ENCODE results near the gene EPS8L3.
"Not testable (repeated sequence)": the region's sequence is repeated elsewhere in the genome, so short reads cannot be mapped to it uniquely, and the experiment has no call there.

EPS8L3 gene

DNA sequence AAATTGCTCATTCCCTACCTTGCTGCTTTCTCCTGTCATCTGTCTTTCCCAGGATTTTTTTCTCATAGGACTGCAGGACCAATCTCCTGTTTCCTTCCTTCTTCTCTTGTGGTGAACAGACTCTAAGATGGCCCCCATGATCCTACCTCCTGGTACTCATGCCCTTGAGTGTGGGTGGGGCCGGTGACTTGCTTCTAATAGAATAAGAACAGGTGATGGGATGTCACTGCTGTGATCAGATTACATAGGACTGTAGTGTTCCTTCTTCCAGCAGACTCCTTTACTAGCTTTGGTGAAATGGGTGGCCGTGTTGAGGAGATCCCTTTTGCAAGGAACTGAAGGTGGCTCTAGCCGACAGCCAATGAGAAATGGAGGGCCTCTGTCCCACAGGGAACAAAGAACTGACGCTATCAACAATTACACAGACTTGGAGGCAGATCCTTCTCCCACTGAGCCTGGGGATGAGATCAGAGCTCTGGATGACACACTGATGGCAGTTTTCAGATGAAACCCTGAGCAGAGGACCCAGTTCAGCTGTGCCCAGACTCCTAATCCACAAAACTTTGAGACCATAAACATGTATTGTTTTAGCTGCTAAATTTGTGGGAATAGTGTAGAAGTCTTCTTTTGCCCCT is 30.4 kb downstream of the EPS8L3 start:
- no peak for DNase-seq (ENCODE audit: low read depth)

DNA sequence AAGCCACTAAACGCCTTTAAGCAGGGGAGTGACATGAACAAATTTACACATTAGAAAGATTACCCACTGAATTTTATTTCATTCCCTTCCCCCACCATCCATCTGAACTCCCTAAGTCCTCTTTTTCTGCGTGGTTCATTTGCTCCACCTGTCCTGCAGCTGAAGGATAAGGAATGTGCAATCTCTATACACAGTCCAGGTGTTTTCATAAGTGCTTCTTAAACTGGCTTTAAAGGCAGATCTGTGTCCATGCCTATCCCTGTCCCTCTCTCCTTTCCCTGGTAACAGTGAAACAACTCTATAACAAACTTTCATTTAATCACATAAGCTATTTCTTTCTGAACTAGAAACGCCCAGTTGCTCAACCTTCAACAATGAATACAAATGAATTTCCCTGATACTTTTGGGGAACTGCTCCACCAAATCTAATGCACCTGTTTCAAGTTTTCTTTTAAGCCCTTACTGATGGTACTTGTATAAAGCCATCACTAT is 31.3 kb downstream of the EPS8L3 start:
- no peak for DNase-seq (ENCODE audit: low read depth)

DNA sequence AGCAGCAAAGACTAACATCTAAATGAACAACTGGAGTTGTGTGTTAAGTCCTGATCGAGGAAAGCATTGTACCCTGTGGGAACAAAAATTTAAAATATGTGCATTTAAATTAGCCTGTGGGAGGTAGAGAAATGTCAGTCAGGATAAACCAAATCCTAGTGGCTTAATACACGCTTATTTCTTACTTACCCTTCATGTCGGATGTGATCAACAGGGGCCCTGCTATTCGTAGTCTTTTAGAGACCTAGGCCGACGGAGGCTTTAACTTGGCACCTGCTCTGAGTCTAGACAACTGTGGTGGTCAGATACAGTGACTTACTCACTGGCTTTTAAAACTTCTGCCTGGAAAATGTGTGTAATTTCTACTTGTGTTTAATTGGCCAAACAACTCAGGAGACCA is 33.1 kb downstream of the EPS8L3 start:
- DNase-seq (ENCODE audit: low read depth) = no peak

DNA sequence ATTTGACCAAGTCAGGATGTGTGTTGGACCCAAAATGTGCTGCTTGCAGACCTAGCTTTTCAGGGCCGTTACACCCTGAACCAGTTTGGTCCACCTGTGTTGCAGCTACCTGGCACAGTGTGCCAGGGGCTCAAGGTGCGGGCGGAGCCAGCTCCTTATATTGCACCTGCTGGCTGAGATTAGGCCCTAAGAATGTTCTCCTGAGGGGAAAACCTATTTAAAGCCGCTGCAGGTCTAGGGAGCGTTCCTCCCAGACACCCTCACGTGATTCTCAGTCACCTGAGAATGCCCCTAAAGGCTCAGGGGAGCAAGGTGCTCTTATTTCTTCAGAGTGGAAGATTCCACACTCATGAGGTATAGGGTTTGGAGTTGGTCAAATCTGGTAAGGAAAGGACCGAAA is 34.9 kb downstream of the EPS8L3 start:
- no peak for DNase-seq (ENCODE audit: low read depth)

GRCh38 chr1:109726728-109727373 is 36.9 kb downstream of the EPS8L3 start:
- no peak for DNase-seq (ENCODE audit: low read depth)

GRCh38 chr1:109726007-109726406 is 37.7 kb downstream of the EPS8L3 start:
- DNase-seq (ENCODE audit: low read depth) = no peak

GRCh38 chr1:109725510-109725909 is 38.2 kb downstream of the EPS8L3 start:
- no peak for DNase-seq (ENCODE audit: low read depth)

GRCh38 chr1:109724933-109725332 is 38.8 kb downstream of the EPS8L3 start:
- no peak for DNase-seq (ENCODE audit: low read depth)

DNA sequence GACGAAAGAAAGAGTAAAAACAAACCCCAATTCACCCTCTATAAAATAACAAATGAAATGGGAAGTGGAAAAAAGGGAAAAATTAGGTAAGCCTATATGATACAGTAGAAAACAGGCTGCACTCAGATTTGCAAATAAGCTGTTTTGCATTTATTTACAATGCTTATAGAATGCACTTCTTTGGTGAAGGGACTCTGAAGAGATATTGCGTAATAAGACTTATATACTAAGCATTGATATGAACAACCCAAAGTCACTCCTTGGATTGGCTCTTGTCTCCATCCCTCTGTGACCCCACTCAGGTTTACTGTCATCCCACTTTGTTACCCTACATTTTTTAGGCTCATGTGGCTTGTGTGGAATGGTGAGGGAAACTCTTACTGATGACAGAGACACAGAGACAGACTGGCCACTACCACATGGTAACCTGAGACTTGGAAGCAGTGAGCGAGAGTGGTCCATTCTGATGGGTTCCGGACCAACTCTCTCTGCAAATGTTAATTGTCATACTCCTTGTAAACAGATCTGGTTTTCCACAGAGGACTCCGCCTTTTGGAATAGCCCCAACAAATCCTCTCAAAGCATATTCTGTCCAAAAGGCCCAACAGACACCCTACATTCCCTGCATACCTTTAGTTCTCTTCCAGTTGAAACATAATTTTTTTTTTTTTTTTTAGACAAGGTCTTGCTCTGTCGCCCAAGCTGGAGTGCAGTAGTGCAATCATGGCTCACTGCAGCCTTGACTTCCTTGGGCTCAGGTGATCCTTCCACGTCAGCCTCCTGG is 40.6 kb downstream of the EPS8L3 start:
- no peak for DNase-seq (ENCODE audit: low read depth)

GRCh38 chr1:109721971-109722370 is 41.8 kb downstream of the EPS8L3 start:
- no peak for DNase-seq (ENCODE audit: low read depth)

DNA sequence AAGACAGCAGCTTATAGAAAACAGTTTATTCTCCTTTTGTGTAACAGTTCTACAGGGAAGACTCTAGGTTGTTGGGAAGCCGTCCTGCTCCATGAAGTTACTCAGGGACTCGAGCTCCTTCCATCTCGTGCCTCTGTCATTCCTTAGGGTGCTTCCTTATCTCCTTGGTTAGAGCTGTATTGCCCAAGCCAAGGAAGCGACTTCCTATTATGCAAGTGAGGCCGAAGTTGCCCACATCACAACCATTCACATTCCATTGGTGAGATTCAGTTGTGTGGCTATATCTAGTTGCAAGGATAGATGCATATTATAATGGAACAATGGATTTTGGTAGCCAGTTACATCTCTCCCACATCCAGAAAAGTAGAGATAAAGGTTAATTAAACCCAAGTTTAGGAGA is 42.7 kb downstream of the EPS8L3 start:
- no peak for DNase-seq (ENCODE audit: low read depth)

- no peak for DNase-seq (ENCODE audit: low read depth)
These were observed 44.3 kb downstream of the EPS8L3 start for GRCh38 chr1:109719337-109719837.

DNA sequence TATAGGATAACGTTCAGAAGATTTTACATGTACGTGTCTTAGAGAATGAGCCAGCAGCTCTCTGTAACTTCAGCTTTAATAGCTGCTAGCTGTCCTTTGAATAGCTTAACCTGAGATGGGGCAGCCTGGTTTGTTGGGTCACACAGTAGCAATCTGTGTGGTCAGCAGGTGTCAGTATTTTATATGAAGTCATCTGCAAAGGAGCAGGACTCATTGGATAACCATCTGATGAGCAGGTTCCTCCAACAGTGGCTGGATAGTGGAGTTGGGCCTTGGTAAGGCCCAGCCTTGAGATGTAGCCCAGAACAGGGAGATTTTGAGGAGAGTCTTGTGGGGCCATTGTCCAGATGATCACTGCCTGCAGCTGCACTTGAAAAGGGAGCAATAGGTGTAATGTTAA is 45.2 kb downstream of the EPS8L3 start:
- no peak for DNase-seq (ENCODE audit: low read depth)

GRCh38 chr1:109717729-109718128 is 46.0 kb downstream of the EPS8L3 start:
- DNase-seq (ENCODE audit: low read depth) = no peak

DNA sequence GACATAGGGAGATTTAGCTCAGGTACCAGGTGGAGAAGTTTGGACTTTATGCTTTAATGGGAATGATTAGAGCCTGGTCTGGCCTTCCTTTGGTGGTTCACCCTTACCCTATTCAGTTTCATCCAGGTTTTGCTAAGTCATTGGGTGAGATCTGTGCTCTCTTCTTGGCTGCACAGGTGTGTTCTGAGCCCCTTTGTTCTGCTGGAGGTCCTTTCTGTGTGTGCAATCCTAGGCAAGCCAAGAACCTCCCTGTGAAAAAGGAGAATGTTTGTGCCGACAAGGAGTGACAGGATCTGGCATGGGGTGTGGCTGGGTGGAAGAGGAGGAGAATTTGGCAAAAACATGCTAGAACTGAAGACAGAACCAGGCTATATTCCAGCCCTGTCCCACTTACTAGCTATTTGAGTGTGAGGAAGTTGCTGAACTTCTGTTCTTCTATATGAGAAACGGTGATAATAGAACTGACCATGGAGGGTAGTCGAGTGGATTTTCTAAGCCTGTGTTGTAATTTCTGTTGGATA is 47.1 kb downstream of the EPS8L3 start:
- DNase-seq (ENCODE audit: low read depth) = no peak

GRCh38 chr1:109716121-109716520 is 47.6 kb downstream of the EPS8L3 start:
- no peak for DNase-seq (ENCODE audit: low read depth)

DNA sequence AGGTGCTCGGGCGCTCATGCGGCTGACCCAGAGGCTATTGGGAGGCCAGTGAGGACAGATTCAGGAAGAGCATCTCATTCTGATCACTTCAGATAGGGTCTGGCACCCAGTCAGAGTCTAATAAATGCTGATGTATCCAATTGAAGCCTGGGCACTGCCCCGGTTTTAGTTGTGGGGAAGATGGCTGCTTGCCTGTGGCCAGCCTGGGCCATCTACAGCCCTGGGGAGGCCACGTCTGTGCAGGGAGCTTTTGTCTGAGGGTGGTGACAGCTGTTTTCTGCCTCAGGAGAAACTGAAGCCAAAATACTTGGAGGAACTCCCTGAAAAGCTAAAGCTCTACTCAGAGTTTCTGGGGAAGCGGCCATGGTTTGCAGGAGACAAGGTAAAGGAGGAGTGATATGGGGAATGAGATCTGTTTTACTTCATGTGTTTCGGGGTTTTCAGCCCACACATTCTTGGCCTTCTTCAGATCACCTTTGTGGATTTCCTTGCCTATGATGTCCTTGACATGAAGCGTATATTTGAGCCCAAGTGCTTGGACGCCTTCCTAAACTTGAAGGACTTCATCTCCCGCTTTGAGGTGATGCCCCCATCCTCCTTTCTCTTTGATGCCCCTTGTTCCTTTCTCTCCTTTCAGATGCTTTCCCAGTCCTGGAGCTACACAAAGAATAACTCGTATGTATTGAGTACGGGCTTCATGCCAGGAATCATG is 48.9 kb downstream of the EPS8L3 start:
- DNase-seq (ENCODE audit: low read depth) = no peak

DNA sequence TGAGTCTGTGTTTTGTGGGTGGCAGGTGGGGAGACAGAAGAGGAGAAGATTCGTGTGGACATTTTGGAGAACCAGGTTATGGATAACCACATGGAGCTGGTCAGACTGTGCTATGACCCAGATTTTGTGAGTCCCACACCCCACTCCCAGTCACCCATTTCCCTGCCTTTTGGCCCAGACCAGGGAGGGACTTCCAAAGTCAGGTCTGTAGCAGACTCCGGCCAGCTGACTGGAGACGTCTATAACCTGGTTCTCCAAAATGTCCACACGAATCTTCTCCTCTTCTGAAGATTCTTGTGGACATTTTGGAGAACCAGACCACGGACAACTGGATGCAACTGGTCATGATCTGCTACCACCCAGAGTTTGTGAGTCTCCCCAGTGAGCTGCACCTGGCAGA is 50.1 kb downstream of the EPS8L3 start:
- DNase-seq (ENCODE audit: low read depth) = no peak

- no peak for DNase-seq (ENCODE audit: low read depth)
These were observed 51.3 kb downstream of the EPS8L3 start for GRCh38 chr1:109712321-109712864.

GRCh38 chr1:109711593-109712320 is 52.0 kb downstream of the EPS8L3 start, which contains the start of gene GSTM5:
Gene GSTM5, plus strand, starts transcription at chr1:109712251. Its CDS starts 62 bp downstream, at chr1:109712313.
- not testable (repeated sequence) for DNase-seq (ENCODE audit: low read depth)

GRCh38 chr1:109709822-109710221 is 53.9 kb downstream of the EPS8L3 start:
- not testable (repeated sequence) for DNase-seq (ENCODE audit: low read depth)
